ENCODE data around the gene THADA.

The THADA gene

GRCh38 chr2:43438858-43439655 is 156.8 kb downstream of the THADA start:
- DNase-seq (ENCODE audit: low read depth) = peak; percentile 85

DNA sequence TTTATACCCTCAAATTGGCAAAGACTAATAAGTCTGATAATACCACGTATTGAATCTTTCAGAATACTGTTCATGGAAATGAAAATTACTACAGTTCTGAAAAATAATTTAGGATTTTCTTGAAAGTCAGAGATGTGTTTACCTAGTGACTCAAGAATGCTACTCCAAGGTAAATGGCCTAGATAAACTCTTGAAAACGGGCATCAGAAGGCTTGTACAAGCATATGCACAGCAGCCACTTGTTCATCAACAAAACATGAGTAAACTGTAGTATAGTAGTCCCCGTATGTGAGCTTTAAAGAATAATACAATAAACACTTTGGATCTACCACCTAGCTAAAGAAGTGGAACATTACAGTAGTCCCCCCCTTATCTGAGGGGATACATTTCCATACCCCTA is 157.5 kb downstream of the THADA start:
- DNase-seq (ENCODE audit: low read depth) = no peak

- DNase-seq (ENCODE audit: low read depth) = no peak
These were observed 158.5 kb downstream of the THADA start for GRCh38 chr2:43437363-43437762.

GRCh38 chr2:43436431-43436830 is 159.4 kb downstream of the THADA start:
- DNase-seq (ENCODE audit: low read depth) = no peak

DNA sequence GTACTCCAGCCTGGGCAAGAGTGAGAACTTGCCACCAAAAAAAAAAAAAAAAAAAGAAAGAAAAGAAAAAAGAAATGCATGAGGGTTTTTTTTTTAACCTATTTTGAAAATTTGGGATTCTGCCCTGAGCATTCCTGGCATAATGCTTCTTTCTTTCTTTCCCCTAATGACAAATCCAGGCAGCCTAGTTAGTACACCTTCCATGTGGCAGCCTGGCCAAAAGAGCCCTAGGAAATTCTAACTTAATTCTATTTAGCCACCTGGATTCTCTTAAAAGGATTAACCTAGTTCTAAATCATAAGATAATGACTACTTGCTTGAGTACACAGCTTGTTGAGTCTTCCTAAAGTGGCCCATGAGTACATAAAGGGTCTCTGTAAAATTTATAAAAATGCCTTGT is 160.1 kb downstream of the THADA start:
- no peak for DNase-seq (ENCODE audit: low read depth)

GRCh38 chr2:43430489-43430888 is 165.3 kb downstream of the THADA start:
- no peak for DNase-seq (ENCODE audit: low read depth)

GRCh38 chr2:43429369-43429768 is 166.5 kb downstream of the THADA start:
- no peak for DNase-seq (ENCODE audit: low read depth)

DNA sequence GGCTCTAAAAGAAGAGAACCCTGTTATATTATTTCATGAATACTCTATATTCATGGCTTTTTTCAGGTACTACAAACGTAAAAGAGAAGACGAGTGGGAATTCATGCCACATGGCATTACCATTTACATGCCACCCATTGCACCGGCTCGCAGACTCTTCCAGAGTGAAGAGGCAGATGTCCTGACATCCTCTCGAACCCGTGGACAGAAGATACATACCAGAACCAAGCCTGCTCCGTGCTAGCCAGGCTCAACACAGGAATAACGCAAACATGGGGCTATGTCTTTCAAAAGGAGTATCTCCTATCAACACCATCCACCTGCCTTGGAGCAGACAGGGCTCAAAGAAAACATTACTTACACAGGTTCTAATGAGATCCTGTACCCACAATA is 168.8 kb downstream of the THADA start:
- no peak for DNase-seq (ENCODE audit: low read depth)

- DNase-seq (ENCODE audit: low read depth) = peak; percentile 99
These were observed 169.4 kb downstream of the THADA start for GRCh38 chr2:43426305-43427031.

GRCh38 chr2:43425659-43426058 is 170.2 kb downstream of the THADA start:
- DNase-seq (ENCODE audit: low read depth) = no peak

GRCh38 chr2:43424262-43425207 is 171.3 kb downstream of the THADA start:
- no peak for DNase-seq (ENCODE audit: low read depth)

DNA sequence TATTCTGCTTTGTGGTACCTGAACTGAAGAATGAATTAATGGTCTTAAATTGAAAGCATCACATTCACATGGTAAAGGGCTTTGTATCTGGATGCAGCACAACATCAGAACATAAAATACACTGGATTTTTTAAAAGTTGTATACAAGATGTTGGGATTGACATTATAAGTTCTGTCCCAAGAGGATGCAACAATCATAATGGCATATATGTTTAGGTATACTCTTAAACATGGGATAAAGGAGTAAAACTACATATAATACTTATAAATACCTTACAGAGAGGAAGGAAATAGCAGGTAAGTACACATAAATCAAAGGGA is 171.9 kb downstream of the THADA start:
- no peak for DNase-seq (ENCODE audit: low read depth)

DNA sequence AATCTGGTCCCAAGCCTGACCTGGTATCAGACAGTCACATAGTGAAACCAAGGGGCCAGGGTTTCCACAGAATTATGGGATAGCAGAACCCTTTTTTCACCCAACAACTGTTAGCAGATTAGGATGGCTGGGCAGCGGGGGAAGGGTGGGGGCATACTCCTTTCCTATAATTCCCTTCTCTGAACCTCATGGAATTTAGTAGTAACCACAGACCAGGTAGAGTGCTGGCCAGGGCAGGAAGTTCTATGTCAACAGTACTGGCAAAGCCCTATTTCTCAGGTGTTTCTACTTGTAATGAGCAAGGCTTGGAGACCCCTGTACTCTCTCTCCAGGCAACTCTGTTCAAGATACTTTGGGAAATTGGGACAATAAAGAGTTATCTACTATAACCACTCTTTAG is 174.6 kb downstream of the THADA start:
- no peak for DNase-seq (ENCODE audit: low read depth)

DNA sequence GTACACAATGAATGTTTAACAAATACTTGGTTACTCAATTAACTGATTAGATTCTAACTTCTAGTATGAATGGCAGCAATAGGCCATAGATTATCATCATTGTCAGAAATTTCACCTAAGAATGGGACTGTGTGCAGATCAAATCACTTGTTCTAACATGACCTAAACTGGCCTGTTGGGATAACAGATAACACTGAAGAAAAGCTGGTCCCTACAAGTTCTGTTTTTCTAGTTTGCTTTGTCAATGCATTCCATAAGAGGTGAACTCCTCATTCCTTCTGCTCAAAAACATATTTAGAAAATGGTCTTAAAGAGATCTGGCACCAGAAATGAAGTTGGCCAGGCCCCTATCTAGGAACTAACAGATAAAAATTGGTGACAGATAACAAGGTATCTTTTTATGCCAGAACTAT is 175.4 kb downstream of the THADA start:
- no peak for DNase-seq (ENCODE audit: low read depth)

DNA sequence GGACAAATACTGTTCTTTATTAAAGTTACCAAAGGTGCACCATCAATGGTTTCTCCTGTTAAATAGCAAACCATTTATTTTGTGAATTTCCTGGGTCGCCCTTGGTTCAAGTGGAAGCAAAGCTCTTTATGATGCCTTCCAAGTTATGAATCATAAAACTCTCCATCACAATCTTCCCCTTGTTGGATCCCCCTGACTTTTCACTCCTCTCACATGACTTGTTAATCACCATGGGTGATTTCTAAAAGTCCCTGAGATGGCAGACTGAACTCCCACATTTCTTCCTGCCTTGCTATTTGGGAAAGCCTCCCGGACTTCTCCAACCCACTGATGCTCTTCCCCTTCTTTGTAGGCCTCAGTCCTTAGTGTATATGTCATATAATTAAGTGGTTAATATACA is 176.0 kb downstream of the THADA start:
- no peak for DNase-seq (ENCODE audit: low read depth)

- no peak for DNase-seq (ENCODE audit: low read depth)
These were observed 176.6 kb downstream of the THADA start for GRCh38 chr2:43419243-43419642.

- no peak for DNase-seq (ENCODE audit: low read depth)
These were observed 177.2 kb downstream of the THADA start for GRCh38 chr2:43418680-43419079.

DNA sequence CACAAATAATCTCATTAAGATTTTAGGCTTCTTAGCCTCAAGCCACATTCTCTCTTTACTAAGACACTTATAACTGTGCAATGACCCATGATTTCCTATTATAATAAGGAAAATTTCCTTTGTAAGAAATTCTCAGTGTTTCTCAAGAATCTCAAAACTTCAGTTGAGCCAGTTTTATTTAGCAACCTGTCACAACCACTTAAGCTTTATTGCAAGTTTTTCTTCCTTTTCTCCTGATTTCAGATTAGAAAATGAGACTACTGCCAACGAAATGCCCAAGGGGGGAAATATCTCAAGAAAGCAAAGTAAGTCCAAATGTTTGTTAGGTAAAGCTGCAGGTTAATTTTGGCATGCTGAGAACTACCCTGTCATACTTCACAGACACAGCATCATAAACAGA is 178.5 kb downstream of the THADA start:
- no peak for DNase-seq (ENCODE audit: low read depth)

DNA sequence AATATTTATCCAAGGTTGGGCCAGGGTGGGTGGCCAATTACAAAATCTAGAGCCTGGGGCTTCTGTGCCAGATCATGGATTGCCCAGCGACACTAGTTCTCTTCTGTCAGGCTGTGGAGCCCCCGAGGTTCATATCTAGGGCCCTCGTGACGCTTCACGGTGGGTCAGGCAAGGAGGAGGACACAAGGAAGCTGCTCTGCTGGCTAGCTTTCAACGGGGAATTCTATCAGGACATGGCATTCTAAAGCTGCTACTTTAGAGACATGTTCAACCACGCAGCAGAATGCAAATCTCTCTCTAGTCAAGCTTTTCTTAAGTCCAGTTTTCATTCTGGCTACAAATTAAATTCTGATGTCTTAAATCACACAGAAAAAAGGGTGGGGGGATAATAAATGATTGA is 180.2 kb downstream of the THADA start:
- DNase-seq (ENCODE audit: low read depth) = no peak

- no peak for DNase-seq (ENCODE audit: low read depth)
These were observed 181.2 kb downstream of the THADA start for GRCh38 chr2:43414586-43415135.

GRCh38 chr2:43414033-43414432 is 181.8 kb downstream of the THADA start:
- DNase-seq (ENCODE audit: low read depth) = no peak

- DNase-seq (ENCODE audit: low read depth) = peak; percentile 50
These were observed 183.6 kb downstream of the THADA start for GRCh38 chr2:43412114-43412753.

All from ELR (cell line).